Measurements from ENCODE around the gene OR1L1.

OR1L1 gene

DNA sequence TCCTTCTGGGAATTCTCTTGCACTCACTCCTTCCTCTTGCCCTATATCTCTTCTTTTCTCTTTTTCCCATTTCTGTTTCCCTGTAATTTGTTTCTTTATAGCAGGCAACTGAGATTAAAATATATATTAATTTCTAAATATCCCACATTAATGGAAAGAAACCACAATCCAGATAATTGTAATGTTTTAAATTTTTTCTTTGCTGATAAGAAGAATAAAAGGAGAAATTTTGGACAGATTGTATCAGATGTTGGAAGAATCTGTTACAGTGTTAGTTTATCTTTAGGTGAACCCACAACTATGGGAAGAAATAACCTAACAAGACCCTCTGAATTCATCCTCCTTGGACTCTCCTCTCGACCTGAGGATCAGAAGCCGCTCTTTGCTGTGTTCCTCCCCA, at the start of gene OR1L1:
Gene OR1L1, plus strand, starts transcription at position 301 of the 400 bp plus-strand sequence. Its CDS starts 0 bp downstream, at position 301.
- no peak for DNase-seq

GRCh38 chr9:122614362-122614761, 47.2 kb upstream of the OR1L1 start, which contains the start of gene OR1Q1:
Gene OR1Q1, plus strand, starts transcription at chr9:122614738. Its CDS starts 0 bp downstream, at chr9:122614738.
- no peak for DNase-seq

DNA sequence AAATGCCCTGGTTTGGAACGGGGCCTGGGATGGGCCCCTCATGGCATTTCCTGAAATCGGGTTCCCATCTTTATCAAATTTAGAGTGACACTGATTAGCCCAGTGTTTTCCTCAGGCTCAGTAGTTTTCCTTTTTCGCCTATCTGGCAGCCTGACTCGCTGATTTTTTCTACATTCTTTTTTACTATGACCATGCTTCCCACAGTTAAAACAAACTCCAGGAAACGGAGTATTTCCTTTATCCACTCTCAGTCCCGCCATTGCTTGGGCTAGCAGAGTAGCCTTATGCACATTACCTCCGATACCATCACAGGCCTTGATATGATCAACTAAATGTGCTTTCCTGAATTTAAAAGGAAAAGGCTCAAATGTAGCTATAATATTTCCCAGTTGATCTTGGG, 41.5 kb upstream of the OR1L1 start:
- no peak for DNase-seq

DNA sequence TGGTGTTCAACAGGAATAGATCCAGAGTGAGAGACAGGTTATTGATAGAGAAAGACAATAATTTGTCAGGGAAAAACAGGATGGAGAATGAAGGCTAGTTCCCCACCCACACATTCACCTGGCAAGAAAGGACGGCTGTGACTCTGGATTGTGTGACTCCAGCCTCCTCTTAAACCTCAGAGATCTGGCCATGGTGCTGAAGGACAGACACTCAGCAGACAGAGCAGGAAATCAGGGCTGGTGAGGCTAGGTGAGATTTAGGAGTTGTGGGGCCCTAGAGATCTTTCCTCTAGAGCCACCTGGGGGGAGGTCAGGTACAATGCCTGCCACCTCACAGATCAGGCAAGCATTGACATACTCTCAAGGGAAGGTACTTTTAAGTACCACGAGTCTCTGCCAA, 19.3 kb upstream of the OR1L1 start:
- no peak for DNase-seq

GRCh38 chr9:122656378-122656777, 5.1 kb upstream of the OR1L1 start:
- DNase-seq, result no peak

- DNase-seq, result no peak
Measured at GRCh38 chr9:122657527-122657926, 4.0 kb upstream of the OR1L1 start, which contains the start of gene OR1B1. Gene OR1B1, minus strand, starts transcription at chr9:122657627.

GRCh38 chr9:122672481-122672880, 11.0 kb downstream of the OR1L1 start:
- no peak for DNase-seq

DNA sequence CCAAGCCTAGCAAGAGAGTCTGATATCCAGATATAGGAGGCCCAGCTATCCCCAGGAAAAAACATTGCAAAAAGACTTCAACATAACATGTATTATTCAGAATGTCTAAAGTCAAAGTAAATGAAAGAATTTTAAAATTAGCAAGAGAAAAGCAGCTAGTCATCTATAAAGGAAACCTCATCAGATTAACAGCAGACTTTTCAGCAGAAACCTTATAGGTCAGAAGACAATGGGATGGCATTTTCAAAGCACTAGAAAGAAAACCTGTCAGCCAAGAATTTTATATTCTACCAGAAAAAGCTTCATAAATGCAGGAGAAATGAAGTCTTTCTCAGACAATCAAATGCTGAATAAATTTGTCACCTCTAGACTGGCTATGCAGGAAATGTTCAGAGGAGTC, 23.3 kb downstream of the OR1L1 start:
- DNase-seq, result no peak

- no peak for DNase-seq
Measured at GRCh38 chr9:122695696-122696095, 34.2 kb downstream of the OR1L1 start.

Measured in NCI-H526 (cell line).